ENCODE results near the gene WLS.
A peak's percentile ranks its signal among the peaks of the same experiment; 100 is the strongest.

The WLS gene

GRCh38 chr1:68119445-68119844 lies 112.9 kb downstream of the WLS start:
- no peak for TF ChIP-seq ZFX (IDR thresholded peaks at IDR 0.05; ENCODE audit: borderline replicate concordance)
- TF ChIP-seq, protein P1, sequence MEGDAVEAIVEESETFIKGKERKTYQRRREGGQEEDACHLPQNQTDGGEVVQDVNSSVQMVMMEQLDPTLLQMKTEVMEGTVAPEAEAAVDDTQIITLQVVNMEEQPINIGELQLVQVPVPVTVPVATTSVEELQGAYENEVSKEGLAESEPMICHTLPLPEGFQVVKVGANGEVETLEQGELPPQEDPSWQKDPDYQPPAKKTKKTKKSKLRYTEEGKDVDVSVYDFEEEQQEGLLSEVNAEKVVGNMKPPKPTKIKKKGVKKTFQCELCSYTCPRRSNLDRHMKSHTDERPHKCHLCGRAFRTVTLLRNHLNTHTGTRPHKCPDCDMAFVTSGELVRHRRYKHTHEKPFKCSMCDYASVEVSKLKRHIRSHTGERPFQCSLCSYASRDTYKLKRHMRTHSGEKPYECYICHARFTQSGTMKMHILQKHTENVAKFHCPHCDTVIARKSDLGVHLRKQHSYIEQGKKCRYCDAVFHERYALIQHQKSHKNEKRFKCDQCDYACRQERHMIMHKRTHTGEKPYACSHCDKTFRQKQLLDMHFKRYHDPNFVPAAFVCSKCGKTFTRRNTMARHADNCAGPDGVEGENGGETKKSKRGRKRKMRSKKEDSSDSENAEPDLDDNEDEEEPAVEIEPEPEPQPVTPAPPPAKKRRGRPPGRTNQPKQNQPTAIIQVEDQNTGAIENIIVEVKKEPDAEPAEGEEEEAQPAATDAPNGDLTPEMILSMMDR (IDR thresholded peaks at IDR 0.05) = no peak
- no peak overlapping the region for H3K27ac ChIP-seq

GRCh38 chr1:68117416-68117815 lies 114.9 kb downstream of the WLS start:
- H3K27ac ChIP-seq = no peak overlapping the region
- TF ChIP-seq ZFX (IDR thresholded peaks at IDR 0.05; ENCODE audit: borderline replicate concordance) = no peak
- TF ChIP-seq, protein P1 (IDR thresholded peaks at IDR 0.05) = no peak

DNA sequence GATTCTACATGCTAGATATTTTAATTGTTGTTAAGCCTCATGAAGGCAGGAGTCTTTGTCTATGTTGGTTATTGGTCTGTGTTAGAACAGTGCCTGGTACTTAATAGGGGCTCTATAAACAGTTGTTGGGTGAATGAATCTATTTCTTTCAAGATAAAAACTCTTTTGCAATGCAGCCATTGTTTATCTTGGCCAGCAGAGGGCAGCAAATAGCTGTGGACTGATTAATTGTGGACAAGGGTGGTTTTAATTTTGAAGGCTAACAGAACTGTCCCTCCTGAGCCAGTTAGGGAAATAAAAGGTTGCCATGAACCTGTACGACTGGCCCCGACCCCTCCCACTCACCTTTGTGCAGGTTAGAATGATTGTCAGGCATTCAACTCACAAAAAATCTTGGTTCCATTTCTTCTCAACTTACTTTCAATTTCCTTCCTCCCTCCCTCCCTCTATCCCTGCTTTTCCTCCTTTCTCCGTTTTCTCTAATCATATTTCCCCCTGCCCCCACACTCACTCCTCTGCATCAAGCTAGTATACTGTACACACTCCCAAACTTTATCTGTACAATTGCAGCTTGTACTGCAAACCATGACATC lies 115.6 kb downstream of the WLS start:
- TF ChIP-seq, protein P1 (IDR thresholded peaks at IDR 0.05) = peak; percentile 87
- no peak for TF ChIP-seq ZFX (IDR thresholded peaks at IDR 0.05; ENCODE audit: borderline replicate concordance)
- no peak overlapping the region for H3K27ac ChIP-seq

DNA sequence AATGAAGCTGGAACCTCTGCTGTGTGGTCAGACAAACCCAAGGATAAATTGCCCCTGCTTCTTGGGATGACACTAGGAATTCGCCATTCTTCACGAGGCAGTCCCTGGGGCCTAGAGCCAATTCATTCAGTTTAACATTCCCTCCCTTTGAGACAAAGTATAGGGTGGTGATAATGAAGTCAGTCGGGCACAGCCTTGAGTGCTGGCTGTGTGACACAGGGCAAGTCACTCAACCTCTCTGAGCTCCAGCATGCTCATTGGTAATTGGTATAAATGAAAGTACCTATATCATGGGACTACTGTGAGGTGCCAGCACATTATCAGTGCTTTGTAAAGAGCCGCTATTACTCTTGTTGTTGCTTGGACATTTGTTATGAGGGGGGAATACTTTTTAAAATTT lies 117.0 kb downstream of the WLS start:
- TF ChIP-seq, protein P1 (IDR thresholded peaks at IDR 0.05) = no peak
- TF ChIP-seq ZFX (IDR thresholded peaks at IDR 0.05; ENCODE audit: borderline replicate concordance) = no peak
- no peak overlapping the region for H3K27ac ChIP-seq

- no peak overlapping the region for H3K27ac ChIP-seq
- TF ChIP-seq, protein P1 (IDR thresholded peaks at IDR 0.05) = no peak
- TF ChIP-seq ZFX (IDR thresholded peaks at IDR 0.05; ENCODE audit: borderline replicate concordance) = no peak
These were observed 118.4 kb downstream of the WLS start for GRCh38 chr1:68113966-68114365.

GRCh38 chr1:68112835-68113243 lies 119.5 kb downstream of the WLS start:
- TF ChIP-seq, protein P1 (IDR thresholded peaks at IDR 0.05) = no peak
- no peak for TF ChIP-seq ZFX (IDR thresholded peaks at IDR 0.05; ENCODE audit: borderline replicate concordance)
- no peak overlapping the region for H3K27ac ChIP-seq

DNA sequence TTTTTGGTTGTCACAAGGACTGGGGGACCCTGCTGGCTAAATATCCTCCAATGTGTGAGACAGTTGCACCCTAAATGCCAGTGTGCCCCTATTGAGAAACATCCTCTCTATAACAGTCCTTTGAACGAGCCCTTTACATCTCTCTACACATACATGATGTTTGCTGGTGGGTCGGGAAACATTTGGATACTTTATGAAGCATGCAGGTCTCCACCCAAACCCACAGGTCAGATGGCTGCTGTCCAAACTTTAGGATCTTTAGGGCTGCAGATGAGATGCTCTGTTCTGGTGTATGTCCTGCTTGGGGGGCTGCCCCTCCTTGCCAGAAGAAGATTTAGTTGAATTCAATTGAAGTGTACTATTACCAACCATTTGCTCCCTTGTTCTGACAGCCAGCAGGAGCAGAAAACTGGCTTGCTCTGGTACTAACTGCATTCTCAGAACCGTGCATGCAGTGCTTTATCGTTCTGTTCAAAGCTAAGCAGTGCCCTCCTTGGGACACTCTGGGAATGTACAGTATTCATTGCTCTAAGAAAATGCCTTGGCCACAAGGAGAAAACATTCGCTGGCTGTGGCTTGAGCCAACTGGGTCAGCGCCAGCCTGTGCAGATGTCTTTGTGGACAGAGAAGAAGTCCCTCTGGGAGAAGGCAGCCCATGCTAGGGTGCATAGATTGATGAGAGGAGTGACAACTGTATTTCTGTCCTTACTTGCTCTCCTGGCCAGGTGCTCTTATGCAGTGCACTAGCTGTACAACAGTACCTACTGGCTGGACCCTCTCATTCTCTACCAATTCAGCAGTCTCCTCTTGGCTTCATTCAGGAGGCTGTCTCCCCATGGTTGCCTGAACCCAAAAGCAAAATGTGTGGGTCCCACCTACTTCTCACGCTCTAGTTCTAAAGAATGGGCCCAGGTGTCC lies 120.5 kb downstream of the WLS start:
- H3K27ac ChIP-seq = no peak overlapping the region
- no peak for TF ChIP-seq ZFX (IDR thresholded peaks at IDR 0.05; ENCODE audit: borderline replicate concordance)
- TF ChIP-seq, protein P1 (IDR thresholded peaks at IDR 0.05) = peak; percentile 74

Measured in 22Rv1 (cell line).